Stimulated activated CD8-positive, alpha-beta memory T cell treated with anti-CD3 and anti-CD28 coated beads, Interleukin-15, amount 100 ng/mL, for 24 hours (primary cell): ENCODE results near the gene FXYD1.
"Not testable (repeated sequence)": the region's sequence is repeated elsewhere in the genome, so short reads cannot be mapped to it uniquely, and the experiment has no call there.

Experiments used
- DNase-seq: peaks from one replicate; pipeline ENCODE4 v3.0.0-alpha.2; 2020; ENCODE audit warnings: low read depth

Gene FXYD1

GRCh38 chr19:35125270-35125717 lies 13.3 kb upstream of the FXYD1 start:
- DNase-seq: no peak

GRCh38 chr19:35125749-35126623 lies 12.6 kb upstream of the FXYD1 start:
- no peak for DNase-seq

GRCh38 chr19:35126624-35126959 lies 12.0 kb upstream of the FXYD1 start:
- no peak for DNase-seq

- no peak for DNase-seq
Observed at GRCh38 chr19:35127871-35128270, 10.8 kb upstream of the FXYD1 start.

GRCh38 chr19:35128398-35129057 lies 10.1 kb upstream of the FXYD1 start:
- DNase-seq: no peak

DNA sequence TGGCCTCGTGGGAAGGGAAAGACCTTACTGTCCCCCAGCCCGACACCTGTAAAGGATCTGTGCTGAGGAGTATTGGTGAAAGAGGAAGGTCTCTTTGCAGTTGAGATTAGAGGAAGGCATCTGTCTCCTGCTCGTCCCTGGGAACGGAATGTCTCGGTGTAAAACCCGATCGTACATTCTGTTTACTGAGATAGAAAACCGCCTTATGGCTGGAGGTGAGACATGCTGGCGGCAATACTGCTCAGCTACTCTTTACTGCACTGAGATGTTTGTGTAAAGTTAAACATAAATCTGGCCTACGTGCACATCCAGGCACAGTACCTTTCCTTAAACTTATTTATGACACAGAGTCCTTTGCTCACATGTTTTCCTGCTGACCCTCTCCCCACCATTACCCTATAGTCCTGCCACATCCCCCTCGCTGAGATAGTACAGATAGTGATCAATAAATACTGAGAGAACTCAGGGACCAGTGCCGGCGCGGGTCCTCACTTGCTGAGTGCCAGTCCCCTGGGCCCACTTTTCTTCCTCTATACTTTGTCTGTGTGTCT lies 8.8 kb upstream of the FXYD1 start:
- not testable (repeated sequence) for DNase-seq

- no peak for DNase-seq
Observed at GRCh38 chr19:35130761-35131720, 7.6 kb upstream of the FXYD1 start.

DNA sequence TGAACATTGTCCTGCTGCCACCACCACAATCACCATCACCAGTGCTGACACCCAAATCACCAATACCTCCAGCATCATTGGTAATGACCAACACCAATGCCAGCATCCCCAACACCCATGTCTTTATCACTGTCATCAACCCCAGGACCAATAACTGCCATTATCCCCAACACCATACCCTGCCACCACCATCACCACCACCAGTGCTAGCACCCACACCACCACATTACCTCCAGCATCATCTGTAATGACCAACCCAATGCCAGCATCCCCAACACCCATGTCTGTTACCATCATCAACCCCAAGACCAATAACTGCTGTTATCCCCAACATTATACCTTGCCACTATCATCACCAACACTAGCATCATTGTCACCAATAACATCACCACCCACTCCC lies 6.4 kb upstream of the FXYD1 start:
- no peak for DNase-seq

GRCh38 chr19:35133826-35134225 lies 4.8 kb upstream of the FXYD1 start:
- DNase-seq: no peak

- DNase-seq: no peak
Observed at GRCh38 chr19:35134601-35135242, 3.9 kb upstream of the FXYD1 start, which contains the start of gene LGI4. Gene LGI4, minus strand, starts transcription at chr19:35135059. Its CDS starts 379 bp downstream, at chr19:35134680.

- peak; percentile 58 for DNase-seq
Observed at GRCh38 chr19:35135389-35135909, 3.2 kb upstream of the FXYD1 start.

- DNase-seq: no peak
Observed at GRCh38 chr19:35136231-35136630, 2.4 kb upstream of the FXYD1 start.

- DNase-seq: no peak
Observed at GRCh38 chr19:35136977-35137702, 1.5 kb upstream of the FXYD1 start.

DNA sequence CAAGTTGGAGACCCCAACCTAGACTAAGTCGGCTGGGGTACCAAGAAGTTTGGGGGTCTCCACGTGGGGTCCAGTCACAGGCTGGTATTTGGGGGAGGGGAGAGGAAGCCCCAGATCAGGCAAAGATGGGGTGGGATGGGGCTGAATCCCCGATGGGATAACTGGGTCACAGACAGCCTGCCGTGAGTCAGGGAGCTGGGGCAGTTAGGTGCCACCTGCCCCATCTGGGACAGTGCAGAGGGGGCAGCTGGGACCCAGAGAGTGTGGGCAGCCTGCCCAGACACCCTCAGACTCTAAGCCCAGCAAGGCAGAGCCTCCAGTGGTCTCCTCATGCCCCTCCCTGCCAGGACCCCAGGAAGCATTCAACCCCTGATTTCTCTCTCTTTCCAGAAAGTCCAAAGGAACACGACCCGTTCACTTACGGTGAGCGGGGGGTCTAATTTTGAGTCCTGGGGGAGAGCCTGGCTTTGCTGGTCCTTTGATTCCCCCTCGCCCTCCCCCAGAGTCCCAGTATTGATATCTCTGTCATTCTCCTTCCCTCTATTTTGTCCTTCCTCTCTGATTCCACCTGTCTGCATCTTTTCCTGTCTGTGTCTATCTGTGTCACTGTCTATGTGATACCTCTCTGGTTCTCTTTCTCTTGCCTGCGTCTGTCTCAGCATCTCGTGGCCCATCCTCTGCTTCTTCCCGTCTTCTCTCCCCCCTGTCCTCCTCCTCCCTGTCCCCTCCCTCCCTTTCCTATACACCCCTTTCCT lies 1.8 kb downstream of the FXYD1 start:
- no peak for DNase-seq

DNA sequence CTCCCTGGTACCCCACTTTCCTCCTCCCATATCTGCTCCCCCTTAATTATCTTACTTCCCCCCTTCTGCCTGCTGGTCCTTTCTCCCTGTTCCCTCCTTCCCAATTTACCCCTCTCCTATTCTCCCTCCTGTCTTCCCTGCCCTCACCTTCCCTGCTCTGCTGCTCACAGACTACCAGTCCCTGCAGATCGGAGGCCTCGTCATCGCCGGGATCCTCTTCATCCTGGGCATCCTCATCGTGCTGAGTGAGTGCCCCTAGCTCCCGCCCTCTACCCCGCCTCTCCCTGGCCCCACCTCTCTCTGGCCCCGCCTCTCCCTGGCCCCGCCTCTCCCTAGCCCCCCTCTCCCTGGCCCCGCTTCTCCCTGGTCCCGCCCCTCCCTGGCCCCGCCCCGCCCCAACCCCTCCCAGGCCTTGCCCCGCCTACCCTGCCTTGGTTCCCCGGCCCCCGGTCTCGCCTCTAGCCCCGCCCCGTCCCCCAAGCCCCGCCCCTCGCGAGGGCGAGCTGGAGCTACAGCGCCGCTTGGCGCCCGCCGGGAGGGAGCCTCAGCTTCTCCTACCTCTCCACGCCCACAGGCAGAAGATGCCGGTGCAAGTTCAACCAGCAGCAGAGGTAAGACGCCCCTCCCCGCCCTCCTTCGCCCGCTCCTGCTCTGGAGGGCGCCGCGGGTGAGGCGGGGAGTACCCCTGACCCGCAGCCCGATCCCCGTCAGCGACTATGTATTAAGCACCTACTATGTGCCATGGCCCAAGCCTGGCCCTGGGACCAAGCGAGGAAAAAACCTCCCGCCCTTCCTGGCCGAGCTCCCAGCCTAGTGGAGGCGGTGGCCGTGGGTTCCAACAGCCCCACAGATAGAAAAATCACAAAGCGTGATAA lies 2.6 kb downstream of the FXYD1 start:
- DNase-seq: peak; percentile 96

DNA sequence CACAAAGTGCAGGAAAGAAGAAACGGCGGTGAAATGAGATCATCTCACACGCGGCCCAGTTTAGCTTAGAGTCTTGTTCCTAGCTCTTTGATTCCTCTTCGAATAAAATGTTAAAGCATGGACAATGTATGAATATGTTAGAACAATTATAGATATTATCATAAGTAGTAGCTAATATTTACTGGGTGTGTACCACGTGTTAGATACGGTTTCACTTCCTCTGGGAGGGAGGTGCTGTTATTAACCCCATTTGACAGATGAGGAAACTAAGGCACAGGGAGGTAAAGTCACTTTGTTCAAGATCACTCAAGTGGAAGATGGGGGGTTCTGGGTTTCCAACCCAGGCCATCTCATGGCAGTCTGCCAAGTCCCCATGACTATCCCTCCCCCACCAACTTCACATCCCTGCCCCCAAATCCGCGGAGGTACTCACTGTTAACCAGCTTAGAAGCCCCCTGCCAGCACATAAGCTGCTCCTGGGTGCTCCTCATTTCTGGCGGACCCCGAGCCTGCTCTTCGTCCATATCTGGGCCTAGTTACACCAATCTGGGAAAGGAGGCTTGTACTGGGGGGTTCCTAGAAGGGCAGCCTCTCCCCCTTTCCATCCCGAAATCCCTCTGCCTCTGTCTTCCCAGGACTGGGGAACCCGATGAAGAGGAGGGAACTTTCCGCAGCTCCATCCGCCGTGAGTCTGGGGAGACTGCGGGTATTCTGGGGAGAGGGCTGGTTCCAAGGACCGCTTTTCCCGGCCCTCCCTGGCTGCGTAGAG lies 3.4 kb downstream of the FXYD1 start:
- DNase-seq: no peak

- peak; percentile 41 for DNase-seq
Observed at GRCh38 chr19:35142606-35143230, 4.1 kb downstream of the FXYD1 start.
